Renal cortical epithelial cell (primary cell): ENCODE measurements around the gene RABGGTA. TPM values are rescaled to one million over a fixed set of nuclear protein-coding genes. Genes with fewer than 3 reads are reported as not detected.
"Not testable (repeated sequence)": the region's sequence is repeated elsewhere in the genome, so short reads cannot be mapped to it uniquely, and the experiment has no call there.

ENCODE experiments used
- DNase-seq: peaks from one replicate; pipeline ENCODE4 v3.0.0-alpha.2; 2011; ENCODE audit warnings: low read depth
- total RNA-seq: library from RNA; depleted of rRNA; stranded (reverse); fragments of >200 nt; gene quantifications from 2 replicates; pipeline ENCODE4 v1.2.3, GENCODE V29; 2014

The RABGGTA gene
- total RNA-seq, 1 donor from 2014 or later: 25.2 TPM

GRCh38 chr14:24260780-24261157 lies 10.6 kb downstream of the RABGGTA start:
- no peak for DNase-seq

- no peak for DNase-seq
Measured at GRCh38 chr14:24260026-24260779, 11.2 kb downstream of the RABGGTA start.

GRCh38 chr14:24259282-24260025 lies 11.9 kb downstream of the RABGGTA start:
- no peak for DNase-seq

GRCh38 chr14:24258548-24259265 lies 12.7 kb downstream of the RABGGTA start:
- DNase-seq: no peak

- no peak for DNase-seq
Measured at GRCh38 chr14:24258119-24258518, 13.3 kb downstream of the RABGGTA start.

- no peak for DNase-seq
Measured at GRCh38 chr14:24256960-24257359, 14.4 kb downstream of the RABGGTA start.

GRCh38 chr14:24255931-24256711 lies 15.3 kb downstream of the RABGGTA start:
- no peak for DNase-seq

GRCh38 chr14:24255438-24255837 lies 16.0 kb downstream of the RABGGTA start:
- DNase-seq: no peak

- DNase-seq: no peak
Measured at GRCh38 chr14:24254630-24255392, 16.6 kb downstream of the RABGGTA start.

- no peak for DNase-seq
Measured at GRCh38 chr14:24253936-24254335, 17.5 kb downstream of the RABGGTA start.

- DNase-seq: no peak
Measured at GRCh38 chr14:24252289-24253124, 18.9 kb downstream of the RABGGTA start.

- DNase-seq: peak; percentile 53
Measured at GRCh38 chr14:24251880-24252288, 19.5 kb downstream of the RABGGTA start.

- DNase-seq: no peak
Measured at GRCh38 chr14:24250354-24250753, 21.0 kb downstream of the RABGGTA start.

GRCh38 chr14:24249230-24250021 lies 22.0 kb downstream of the RABGGTA start:
- no peak for DNase-seq

- DNase-seq: no peak
Measured at GRCh38 chr14:24247422-24247821, 24.0 kb downstream of the RABGGTA start.

GRCh38 chr14:24246765-24247212 lies 24.6 kb downstream of the RABGGTA start:
- no peak for DNase-seq

- DNase-seq: not testable (repeated sequence)
Measured at GRCh38 chr14:24245350-24245749, 26.0 kb downstream of the RABGGTA start.

- DNase-seq: peak; percentile 9
Measured at GRCh38 chr14:24243336-24243836, 28.0 kb downstream of the RABGGTA start.
